Posterior cingulate gyrus (tissue), 11 donors: Measurements from ENCODE around the gene KRT75.

ENCODE experiments used
- DNase-seq, 10 donors: peaks; one replicate each; pipeline versions ENCODE4 v3.0.0 to v3.0.0-alpha.2; 2020 to 2021; ENCODE audit warnings: mixed read lengths in 3 of 10
- intact Hi-C: fragments of 100-400 bp; cut with DNase I; formaldehyde crosslinking; loops from one replicate; pipeline ENCODE4 v1.15.1; 2023

The KRT75 gene

GRCh38 chr12:52440821-52441319, 6.7 kb upstream of the KRT75 start:
- no peak for DNase-seq
- intact Hi-C loops, result no loop called here

GRCh38 chr12:52439845-52440244, 5.7 kb upstream of the KRT75 start:
- intact Hi-C loops, result no loop called here
- DNase-seq, result no peak

- intact Hi-C loops, result no loop called here
- DNase-seq, result no peak
Observed at GRCh38 chr12:52439420-52439819, 5.2 kb upstream of the KRT75 start.

- DNase-seq, result no peak
- intact Hi-C loops, result no loop called here
Observed at GRCh38 chr12:52438305-52439301, 4.4 kb upstream of the KRT75 start.

DNA sequence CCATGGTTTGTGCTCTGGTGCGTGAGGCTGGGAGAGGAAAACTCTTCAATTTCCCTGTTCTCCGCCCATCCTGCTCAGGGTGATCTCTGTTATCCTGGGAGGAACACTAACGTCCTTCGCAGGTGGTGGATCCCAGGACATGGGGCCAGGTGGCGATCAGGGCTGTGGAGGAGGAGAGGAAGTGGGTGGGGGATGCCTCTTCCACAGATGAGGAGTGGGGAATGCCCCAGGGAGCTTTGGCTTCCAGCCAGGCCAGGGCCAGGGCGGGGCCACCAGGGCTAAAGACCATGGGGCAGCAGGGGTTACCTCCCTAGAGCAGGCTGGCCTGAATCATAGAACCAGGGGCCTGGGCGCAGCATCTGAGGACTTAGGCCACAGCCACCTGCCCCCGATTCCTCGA, 3.3 kb upstream of the KRT75 start:
- DNase-seq, result no peak
- intact Hi-C loops, result no loop called here

DNA sequence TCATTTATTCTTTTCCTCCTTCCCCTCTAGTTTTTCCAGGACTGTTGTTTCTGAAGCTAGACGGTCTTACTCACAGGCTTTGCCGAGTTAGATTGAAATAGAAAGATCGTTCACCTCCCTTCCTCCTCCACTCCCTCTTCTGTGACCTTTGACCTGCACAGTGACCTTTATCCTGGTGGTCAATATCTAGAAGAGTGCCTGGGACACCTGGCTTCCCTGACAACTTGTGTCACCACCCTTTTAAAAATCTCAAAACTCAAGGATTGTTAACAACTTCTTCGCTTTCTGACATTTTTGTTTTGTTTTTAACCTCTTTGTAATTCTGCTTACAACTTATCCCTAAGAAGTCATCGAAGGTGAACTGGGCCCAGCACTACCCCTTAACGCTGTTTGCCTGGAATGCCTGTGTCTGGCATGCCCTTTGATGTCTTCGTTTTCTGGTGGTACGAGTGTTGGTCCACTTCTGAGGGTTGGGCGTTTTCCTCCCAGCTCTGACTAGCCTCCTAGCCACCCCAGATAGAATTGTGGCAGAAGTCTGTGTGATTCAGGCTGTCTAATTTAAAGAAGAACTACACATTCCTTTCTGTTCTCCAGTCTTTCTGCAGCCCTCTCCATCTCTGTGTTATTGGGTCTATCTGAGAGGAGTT, 2.8 kb upstream of the KRT75 start:
- intact Hi-C loops, result no loop called here
- DNase-seq, result no peak

DNA sequence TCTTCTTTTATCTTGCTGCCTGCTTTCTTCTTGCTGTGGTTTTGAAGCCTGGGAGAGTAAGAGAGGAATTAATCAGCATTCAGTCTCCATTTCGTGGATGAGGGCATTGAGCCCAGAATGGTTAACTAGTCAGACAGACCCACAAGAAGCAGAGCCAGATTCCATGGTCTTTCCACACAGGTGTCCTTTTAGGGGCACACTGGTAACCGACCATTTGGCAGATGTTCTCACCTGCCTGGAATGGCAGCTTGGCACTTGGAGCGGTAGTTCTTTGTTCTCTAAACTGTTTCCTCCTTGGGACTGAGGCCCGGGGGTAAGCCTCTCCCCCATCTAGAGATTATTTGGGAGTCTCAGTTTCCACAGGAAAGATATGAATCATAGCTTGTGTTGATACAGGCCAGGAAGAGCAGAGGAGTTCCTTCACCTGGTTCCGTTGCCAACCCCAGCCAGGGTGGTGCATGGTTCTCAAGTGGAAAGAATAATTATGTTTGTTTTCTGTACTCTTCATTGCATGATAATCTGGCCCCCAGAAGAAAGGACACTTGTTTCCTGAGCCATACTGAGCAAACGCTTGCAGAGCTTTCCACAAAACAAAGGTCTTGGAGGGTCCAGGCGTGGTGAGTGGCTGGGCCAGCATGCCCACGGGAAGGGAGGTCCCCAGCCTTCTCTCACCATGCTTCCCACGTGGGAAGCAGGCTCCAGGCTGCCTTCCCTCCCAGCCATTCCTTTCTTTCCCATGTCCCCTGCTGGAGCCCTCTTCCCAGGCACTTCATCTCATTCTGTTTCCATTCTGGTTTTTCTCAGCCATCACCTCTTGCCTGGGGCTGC, 2.0 kb upstream of the KRT75 start:
- DNase-seq, result no peak
- intact Hi-C loops, result no loop called here

DNA sequence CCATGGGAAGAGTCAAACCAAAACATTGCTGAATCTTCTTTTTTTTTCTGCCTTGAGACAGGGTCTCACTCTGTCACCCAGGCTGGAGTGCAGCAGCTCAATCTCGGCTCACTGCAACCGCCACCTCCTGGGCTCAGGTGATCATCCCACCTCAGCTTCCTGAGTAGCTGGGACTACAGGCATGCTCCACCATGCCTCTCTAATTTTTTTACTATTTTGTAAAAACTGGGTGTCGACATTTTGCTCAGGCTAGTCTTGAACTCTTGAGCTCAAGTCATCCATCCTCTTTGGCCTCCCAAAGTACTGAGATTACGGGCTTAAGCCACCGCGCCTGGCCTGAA, 1.5 kb upstream of the KRT75 start:
- no peak for DNase-seq

DNA sequence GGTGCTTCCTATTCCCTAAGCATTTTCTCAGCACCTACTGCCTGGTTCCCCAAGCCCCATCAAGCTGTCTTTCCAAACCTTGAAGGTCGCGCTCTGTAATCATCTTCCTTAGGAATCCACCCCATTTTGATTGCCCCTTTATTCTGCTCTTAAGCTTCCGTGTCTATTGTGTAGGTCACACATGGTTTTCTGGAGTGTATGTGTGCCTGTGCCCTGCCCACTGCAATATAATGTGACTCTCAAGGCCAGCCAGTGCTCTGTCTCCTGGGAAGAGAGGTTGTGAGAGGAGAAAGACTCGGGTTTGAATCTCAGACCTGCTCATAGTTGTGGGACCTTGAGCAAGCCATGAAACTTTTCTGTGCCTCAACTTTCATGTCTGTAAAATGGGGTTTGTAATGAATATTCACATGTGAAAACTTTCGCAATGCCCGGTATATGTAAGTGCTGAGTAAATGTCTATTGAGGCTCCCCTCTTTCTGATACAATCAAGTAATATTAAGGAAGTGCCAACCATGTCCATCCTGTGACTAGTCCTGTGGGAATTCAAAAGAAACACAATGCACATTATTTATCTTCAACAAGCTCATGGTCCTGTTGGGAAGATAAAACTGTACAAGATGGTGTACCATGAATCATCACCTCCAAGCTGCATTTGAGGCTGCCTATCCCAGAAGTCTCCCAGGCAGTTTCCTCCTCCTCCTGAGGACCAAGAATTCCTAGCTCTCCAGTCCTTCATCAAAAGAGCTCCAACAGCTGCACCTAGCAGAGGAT, 774 bp upstream of the KRT75 start:
- no peak for DNase-seq
- intact Hi-C loops, result no loop called here

More for the DNA sequence above, 1.5 kb upstream of the KRT75 start:
- intact Hi-C loops, result no loop called here

DNA sequence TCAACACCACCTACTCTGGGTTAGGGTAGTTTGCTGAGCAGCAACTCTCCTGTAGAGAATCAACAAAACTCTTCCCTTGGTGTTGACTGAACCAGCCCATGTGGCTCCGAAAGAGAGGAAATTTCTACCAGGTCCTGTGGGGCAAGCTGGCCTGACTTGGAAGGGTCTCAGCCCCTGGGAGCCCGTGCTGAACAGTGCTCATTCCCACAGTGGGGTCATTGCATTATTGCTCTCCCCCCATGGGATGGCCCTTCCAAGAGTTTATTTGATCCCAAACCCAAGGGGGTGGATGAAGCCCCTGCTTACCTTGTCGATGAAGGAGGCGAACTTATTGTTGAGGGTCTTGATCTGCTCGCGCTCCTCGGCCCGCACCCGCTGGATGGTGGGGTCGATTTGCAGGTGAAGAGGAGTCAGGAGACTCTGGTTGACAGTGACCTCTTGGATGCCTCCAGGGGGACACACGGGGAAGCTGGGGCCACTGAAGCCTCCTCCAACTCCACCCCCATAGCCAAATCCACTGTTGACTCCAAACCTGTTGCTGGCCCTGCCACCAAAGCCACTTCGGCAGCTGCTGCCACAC, 580 bp downstream of the KRT75 start:
- intact Hi-C loops, result no loop called here
- DNase-seq, result peak in 1 of 10 donors; percentile 62

GRCh38 chr12:52432559-52433207, 1.5 kb downstream of the KRT75 start:
- peak in 1 of 10 donors; percentile 30 for DNase-seq
- intact Hi-C loops, result no loop called here

GRCh38 chr12:52428121-52428520, 6.0 kb downstream of the KRT75 start:
- intact Hi-C loops, result no loop called here
- DNase-seq, result peak in 1 of 10 donors; percentile 75

DNA sequence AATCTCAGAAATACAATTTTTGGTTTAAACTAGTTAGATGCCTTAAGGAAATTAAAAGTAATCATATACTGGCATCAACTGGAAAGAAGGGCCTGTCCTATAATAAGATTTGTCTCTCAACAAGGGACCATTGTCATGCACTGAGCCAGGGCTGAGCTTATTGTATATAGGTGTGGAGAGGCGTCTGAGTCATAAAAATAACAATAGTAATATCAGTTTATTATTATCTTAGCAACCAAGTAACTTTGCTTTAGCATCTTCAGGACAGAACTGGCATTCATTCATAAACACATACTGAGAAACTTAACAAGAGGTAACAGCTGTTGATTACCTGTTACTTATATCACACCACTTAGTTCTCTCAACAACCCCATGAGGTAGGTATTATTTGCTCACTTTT, 7.1 kb downstream of the KRT75 start:
- DNase-seq, result no peak
- intact Hi-C loops, result no loop called here

DNA sequence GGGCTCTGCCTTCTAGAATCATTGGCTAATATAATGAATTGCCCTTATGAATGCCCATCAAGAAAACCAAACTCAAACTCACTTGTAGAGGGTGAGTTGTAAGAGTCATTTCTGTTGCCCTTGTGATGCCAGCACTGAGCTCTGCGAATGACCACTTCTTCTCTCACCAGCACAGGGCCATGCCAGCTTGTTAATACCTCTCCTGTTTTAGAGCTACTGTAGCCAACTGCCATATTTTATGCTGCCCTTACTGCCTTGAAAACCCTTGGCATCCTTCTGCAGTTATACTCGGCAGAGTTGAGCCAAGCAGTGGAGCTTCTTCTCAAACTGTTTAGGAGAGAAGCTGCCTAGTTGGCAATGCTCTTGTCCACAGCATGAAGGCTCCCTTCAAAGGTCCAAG, 8.1 kb downstream of the KRT75 start:
- DNase-seq, result peak in 1 of 10 donors; percentile 16
- intact Hi-C loops, result no loop called here

GRCh38 chr12:52425466-52425865, 8.7 kb downstream of the KRT75 start:
- intact Hi-C loops, result no loop called here
- DNase-seq, result peak in 1 of 10 donors; percentile 52

DNA sequence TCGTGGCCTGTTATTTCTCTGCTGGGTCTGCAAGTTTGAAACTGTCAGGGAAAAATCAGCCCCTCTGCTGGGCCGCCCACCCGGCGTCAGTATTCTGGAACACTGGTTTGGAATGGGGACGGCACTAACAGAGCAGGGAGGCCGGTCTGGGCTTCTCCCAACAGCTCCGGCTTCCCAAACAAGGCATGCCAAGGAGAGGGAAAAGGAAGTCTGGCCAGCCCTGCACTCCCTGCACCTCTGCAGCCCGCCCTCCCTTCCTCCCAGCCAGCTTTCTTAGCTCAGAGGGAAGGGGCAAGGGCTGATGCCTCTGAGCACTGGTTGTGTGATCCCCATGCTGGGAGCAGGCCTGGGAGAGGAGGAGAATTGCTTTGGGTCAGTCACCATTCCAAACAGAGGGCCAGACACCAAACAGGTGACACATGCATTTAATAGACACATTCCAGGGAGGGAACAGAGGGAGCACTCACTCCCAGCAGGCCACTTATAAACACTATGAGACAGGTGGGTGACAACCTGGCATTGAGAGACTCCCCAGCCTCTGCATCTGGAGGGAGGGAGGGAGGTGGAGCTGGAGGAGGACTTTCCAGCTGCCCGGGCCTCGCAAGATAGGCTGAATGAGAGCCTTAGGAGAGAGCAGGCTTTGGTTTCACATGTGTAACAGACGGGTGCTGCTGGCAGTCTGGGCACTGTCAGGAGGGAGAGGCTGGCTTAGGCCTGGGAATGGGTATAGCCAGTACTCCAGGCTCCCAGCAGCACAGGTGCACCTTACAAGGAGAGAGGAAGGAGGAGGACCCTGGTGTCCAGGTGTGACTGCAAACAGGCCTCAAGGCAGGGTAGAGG, 10.3 kb downstream of the KRT75 start:
- peak in 1 of 10 donors; percentile 75 for DNase-seq

DNA sequence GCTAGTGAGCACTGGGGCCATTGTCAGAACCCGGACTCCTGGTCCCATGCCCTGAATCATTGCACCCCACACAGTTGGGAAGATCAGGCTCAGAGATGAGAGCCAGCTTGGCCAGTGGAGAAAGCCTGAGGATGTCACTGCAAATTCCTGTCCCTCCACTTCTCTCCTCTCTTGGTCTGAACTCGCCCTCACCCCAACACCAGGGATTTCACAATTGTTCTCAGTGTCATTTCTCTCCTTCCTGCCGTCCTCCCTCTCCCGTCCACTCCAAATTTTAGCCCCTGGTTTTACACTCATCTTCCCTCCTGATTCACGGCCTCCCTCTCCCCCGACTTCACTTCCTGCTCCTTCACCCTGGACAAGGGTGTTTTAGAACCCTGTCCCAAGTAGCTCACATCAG, 11.1 kb downstream of the KRT75 start:
- DNase-seq, result peak in 1 of 10 donors; percentile 2
- intact Hi-C loops, result no loop called here

More for the DNA sequence above, 10.3 kb downstream of the KRT75 start:
- intact Hi-C loops, result no loop called here

- intact Hi-C loops, result no loop called here
- peak in 1 of 10 donors; percentile 36 for DNase-seq
Observed at GRCh38 chr12:52419656-52420055, 14.5 kb downstream of the KRT75 start.
